Upper lobe of left lung (tissue), 6 donors: Measurements from ENCODE around the gene TSKU. TPM values are rescaled to one million over a fixed set of nuclear protein-coding genes. Genes with fewer than 3 reads are reported as not detected.

ENCODE experiments used
- ATAC-seq, 2 donors: fragments of 200-7000 bp; cut with Tn5 transposase; one replicate each; pipeline ENCODE4 v1.9.1; 2022; ENCODE audit warnings: mild to moderate bottlenecking in 2 of 2, moderate library complexity in 2 of 2; ENCODE audit not compliant: low FRiP score in 2 of 2
- DNase-seq, 2 donors: peaks; one replicate each; pipeline ENCODE4 v3.0.0-alpha.2; 2019 to 2020
- H3K27ac ChIP-seq, 4 donors: fragments of 200-600 bp; sonication (generic); one replicate each; pipeline ENCODE4 v1.5.1; 2016 to 2019
- H3K27me3 ChIP-seq, 4 donors: fragments of 200-600 bp; sonication (generic); one replicate each; pipeline ENCODE4 v1.5.1; 2017 to 2019
- H3K36me3 ChIP-seq, 4 donors: fragments of 200-600 bp; sonication (generic); one replicate each; pipeline ENCODE4 v1.5.1; 2016 to 2019
- H3K4me1 ChIP-seq, 4 donors: fragments of 200-600 bp; sonication (generic); one replicate each; pipeline ENCODE4 v1.5.1; 2018 to 2019
- H3K4me3 ChIP-seq, 4 donors: fragments of 200-600 bp; sonication (generic); one replicate each; pipeline ENCODE4 v1.5.1; 2017 to 2019; ENCODE audit warnings: mild to moderate bottlenecking in 2 of 4, moderate library complexity in 1 of 4
- H3K9me3 ChIP-seq, 4 donors: fragments of 200-600 bp; sonication (generic); one replicate each; pipeline ENCODE4 v1.5.1; 2018 to 2019
- EP300 ChIP-seq, 4 donors: sonication (generic); formaldehyde crosslinking; IDR thresholded peaks; one replicate each; pipeline ENCODE4 v1.5.1; 2017; ENCODE audit warnings: antibody characterized with exemption in 4 of 4, control low read depth in 2 of 4
- POLR2A ChIP-seq, 4 donors: fragments of 450-650 bp; IDR thresholded peaks; one replicate each; pipeline ENCODE4 v1.5.1; 2016 to 2017; ENCODE audit warnings: antibody characterized with exemption in 4 of 4, mild to moderate bottlenecking in 2 of 4
- POLR2AphosphoS5 ChIP-seq, 2 donors: sonication (generic); formaldehyde crosslinking; IDR thresholded peaks; one replicate each; pipeline ENCODE4 v1.5.1; 2017; ENCODE audit warnings: antibody characterized with exemption in 2 of 2
- WGBS, 2 donors: methylation state at CpG; one replicate each; pipeline ENCODE4 v1.1.5; 2017 to 2018; 5-methylcytosine and 5-hydroxymethylcytosine counted together
- total RNA-seq, 6 donors: library from RNA; depleted of rRNA in 4 of 6; stranded (reverse); fragments of >200 nt in 4 of 6; gene quantifications; one replicate each; pipeline versions ENCODE4 v1.1.0 to v1.2.1, GENCODE V29; 2016 to 2021
- TF ChIP-seq, protein P1 (sequence below), 6 experiments: fragments of 450-650 bp in 4 of 6; fragments of 200-600 bp in 2 of 6; sonication (generic) in 2 of 6; IDR thresholded peaks; one replicate each; pipeline ENCODE4 v1.5.1; 2016 to 2019; ENCODE audit warnings: antibody characterized with exemption in 6 of 6
- donor health status: DM: no; HTN: no; CAD: no; lungs with moderate emphysema.
- donor health status: DM: no; HTN: yes; CAD: no; lungs with severe emphysema.

Gene TSKU
- total RNA-seq, 6 donors from 2014 or later, result 2.1 to 19.8 (median 9.5) TPM

DNA sequence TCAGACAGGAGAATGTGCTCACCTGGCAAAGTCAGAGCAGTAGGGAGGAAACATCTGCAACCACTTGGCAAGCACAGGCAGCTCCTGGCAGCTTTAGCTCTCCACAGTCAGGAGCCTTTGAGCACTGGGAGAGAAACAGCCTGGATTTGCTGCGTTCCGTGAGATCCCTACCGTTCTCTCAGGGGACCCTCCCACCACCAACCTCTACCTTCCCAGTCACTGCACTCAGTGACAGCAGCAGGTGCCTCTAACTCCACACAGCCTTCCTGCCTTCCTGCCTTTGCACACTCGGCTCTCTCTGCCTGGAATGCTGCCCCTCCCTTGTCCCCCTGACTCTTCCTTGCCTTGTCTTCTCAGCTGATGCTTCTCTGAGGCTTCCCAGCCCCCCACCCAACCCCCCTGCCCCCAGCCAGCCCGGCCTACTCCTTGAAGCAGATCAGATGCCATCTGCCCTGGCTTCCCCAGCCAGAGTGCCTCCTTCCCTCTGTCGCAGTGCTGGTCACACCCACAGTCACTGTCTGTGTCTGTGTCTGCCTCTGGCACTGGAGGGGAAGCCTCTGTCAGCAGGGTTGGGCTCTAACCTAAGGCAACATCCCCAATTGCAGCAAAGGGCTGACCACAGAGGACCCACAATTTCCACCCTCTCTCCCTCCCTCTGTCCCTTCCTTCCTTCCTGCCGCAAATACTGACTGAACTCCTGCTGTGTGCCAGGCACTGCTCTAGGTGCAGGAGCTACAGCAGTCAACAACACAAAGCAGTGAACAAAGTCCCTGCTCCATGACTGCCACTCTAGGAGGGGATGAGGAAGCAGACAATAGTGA, 14.9 kb upstream of the TSKU start:
- TF ChIP-seq POLR2A (IDR thresholded peaks at IDR 0.05) (peak in 1 of 4 donors; percentile 52), EP300 (IDR thresholded peaks at IDR 0.05) (no peak), POLR2AphosphoS5 (IDR thresholded peaks at IDR 0.05) (no peak)
- TF ChIP-seq, protein P1, sequence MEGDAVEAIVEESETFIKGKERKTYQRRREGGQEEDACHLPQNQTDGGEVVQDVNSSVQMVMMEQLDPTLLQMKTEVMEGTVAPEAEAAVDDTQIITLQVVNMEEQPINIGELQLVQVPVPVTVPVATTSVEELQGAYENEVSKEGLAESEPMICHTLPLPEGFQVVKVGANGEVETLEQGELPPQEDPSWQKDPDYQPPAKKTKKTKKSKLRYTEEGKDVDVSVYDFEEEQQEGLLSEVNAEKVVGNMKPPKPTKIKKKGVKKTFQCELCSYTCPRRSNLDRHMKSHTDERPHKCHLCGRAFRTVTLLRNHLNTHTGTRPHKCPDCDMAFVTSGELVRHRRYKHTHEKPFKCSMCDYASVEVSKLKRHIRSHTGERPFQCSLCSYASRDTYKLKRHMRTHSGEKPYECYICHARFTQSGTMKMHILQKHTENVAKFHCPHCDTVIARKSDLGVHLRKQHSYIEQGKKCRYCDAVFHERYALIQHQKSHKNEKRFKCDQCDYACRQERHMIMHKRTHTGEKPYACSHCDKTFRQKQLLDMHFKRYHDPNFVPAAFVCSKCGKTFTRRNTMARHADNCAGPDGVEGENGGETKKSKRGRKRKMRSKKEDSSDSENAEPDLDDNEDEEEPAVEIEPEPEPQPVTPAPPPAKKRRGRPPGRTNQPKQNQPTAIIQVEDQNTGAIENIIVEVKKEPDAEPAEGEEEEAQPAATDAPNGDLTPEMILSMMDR (IDR thresholded peaks at IDR 0.05), result no peak
- H3K9me3 ChIP-seq, result no peaks in the 10 kb centered on the region
- H3K36me3 ChIP-seq, result no peaks in the 10 kb centered on the region
- H3K4me1 ChIP-seq, result peaks cover 40 to 54% (median 50%) of the 10 kb centered on the region in 4 donors
- 25 to 27% methylated on average over 7 of the region's 7 CpGs for WGBS, 2 donors
- H3K4me3 ChIP-seq, result no peak overlapping the region
- peak overlapping the region in 3 of 4 donors; percentile 16 to 77 (median 70) for H3K27ac ChIP-seq
- no peaks in the 10 kb centered on the region for H3K27me3 ChIP-seq
- ATAC-seq (peak; percentile 57 to 67), DNase-seq (peak in 1 of 2 donors; percentile 74)

GRCh38 chr11:76768909-76769560, 14.1 kb upstream of the TSKU start:
- Histone ChIP-seq H3K36me3 (no peaks in the 10 kb centered on the region), H3K9me3 (no peaks in the 10 kb centered on the region), H3K27me3 (no peaks in the 10 kb centered on the region), H3K4me1 (peaks cover 32 to 47% (median 42%) of the 10 kb centered on the region in 4 donors), H3K4me3 (no peak overlapping the region), H3K27ac (peak overlapping the region in 2 of 4 donors; percentile 70 to 77)
- TF ChIP-seq POLR2A (IDR thresholded peaks at IDR 0.05), result no peak
- no peak for TF ChIP-seq POLR2AphosphoS5 (IDR thresholded peaks at IDR 0.05)
- TF ChIP-seq EP300 (IDR thresholded peaks at IDR 0.05), result no peak
- TF ChIP-seq, protein P1 (IDR thresholded peaks at IDR 0.05), result no peak
- DNase-seq (peak in 1 of 2 donors; percentile 41), ATAC-seq (no peak)
- WGBS, 2 donors, result 53 to 57% methylated on average over 9 to 10 of the region's 10 CpGs

DNA sequence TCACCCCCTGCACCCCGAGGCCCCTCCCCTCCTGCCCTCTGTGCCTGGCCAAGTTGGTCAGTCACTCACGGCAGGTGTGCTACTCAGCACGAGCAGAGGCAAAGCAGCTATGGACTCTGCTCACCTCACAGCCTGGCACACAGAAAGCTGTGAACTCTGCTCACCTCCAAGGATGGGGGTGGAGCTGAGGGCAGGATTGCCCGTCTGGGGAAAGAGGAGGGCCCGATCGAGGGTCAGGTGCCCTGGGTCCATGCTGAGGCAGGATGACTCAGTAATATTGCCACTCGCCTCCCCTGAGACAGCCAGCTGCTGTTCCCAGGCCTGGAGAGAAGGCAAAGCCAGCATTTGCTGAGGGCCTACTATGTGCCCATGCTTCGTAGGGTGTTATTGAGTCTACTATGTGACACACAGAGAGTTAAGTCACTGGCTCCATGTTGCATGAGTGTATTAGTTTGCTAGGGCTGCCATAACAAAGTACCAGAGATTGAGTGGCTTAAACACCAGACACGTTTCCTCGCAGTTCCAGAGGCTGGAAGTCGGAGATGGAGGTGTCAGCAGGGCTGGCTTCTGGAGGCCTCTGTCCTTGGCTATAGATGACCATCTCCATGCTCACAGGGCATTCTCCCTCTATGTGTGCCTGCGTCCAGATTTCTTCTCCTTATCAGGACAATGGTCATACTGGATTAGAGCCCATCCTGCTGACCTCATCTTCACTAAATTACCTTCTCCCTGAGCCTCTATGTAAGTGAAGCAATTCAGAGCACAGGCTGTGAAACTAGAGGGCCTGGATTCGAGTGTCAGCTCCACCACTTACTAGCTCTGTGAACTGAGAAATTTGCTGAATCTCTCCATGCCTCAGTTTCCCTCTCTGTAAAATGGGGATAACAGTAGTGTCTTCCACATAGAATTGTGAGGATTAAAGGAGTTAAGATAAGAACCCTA, 13.2 kb upstream of the TSKU start:
- ATAC-seq (peak in 1 of 2 donors; percentile 18), DNase-seq (peak in 1 of 2 donors; percentile 47)
- TF ChIP-seq POLR2AphosphoS5 (IDR thresholded peaks at IDR 0.05), result peak in 1 of 2 donors; percentile 4
- no peak for TF ChIP-seq POLR2A (IDR thresholded peaks at IDR 0.05)
- Histone ChIP-seq H3K4me3 (no peak overlapping the region), H3K27ac (peak overlapping the region in 3 of 4 donors; percentile 46 to 77 (median 70)), H3K27me3 (no peaks in the 10 kb centered on the region), H3K4me1 (peaks cover 30 to 43% (median 39%) of the 10 kb centered on the region in 4 donors), H3K36me3 (no peaks in the 10 kb centered on the region), H3K9me3 (no peaks in the 10 kb centered on the region)
- WGBS, 2 donors, result 78 to 87% methylated on average over 11 to 13 of the region's 13 CpGs

DNA sequence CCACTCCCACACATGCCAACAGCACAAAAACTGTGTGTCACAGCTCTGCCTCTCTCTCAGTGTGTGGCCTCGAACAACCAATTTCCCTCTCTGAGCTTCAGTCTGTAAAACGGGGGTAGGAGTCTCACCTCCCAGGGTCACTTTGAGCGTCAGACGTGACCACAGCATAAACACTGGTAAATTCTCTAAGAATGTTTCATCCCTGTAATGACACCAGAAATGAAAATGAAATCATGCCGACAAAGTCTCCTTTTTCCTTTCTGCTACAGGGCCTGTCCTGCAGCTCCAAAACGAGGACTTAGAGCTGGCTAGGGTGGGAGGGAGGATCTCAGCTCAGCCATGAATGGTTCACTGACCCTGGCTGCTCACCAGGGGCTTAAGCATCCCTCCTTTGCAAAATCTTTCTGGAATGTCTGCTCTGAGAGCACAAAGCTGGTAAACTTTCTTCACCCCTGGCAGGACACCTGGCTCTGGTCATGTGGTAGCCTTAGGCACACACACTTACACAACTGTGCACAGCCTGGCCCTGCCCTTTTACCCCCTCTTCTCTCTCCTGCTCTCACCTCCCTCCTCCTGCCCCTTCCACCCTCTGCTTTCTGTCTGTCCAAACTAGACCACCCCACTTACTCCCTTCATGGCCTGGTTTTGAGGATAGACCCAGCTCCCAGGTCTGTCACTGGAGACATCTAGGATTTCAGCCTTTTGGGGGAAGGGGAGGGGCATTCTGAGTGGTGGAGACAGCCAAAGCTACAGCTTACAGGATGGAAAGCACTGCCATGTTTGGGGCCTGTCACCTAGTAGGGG, 12.3 kb upstream of the TSKU start:
- peak in 1 of 2 donors; percentile 62 for ATAC-seq
- Histone ChIP-seq H3K36me3 (no peaks in the 10 kb centered on the region), H3K27me3 (no peaks in the 10 kb centered on the region), H3K9me3 (peaks cover 0 to 6% (median under 1%) of the 10 kb centered on the region in 4 donors), H3K4me3 (no peak overlapping the region), H3K27ac (peak overlapping the region; percentile 6 to 77 (median 40)), H3K4me1 (peaks cover 30 to 43% (median 38%) of the 10 kb centered on the region in 4 donors)
- peak in 1 of 2 donors; percentile 42 for DNase-seq
- 29 to 34% methylated on average over 6 of the region's 6 CpGs for WGBS, 2 donors
- TF ChIP-seq EP300 (IDR thresholded peaks at IDR 0.05) (no peak), POLR2AphosphoS5 (IDR thresholded peaks at IDR 0.05) (peak in 1 of 2 donors; percentile 28), POLR2A (IDR thresholded peaks at IDR 0.05) (no peak)
